Measurements from ENCODE around the gene ZNF534.
"Not testable (repeated sequence)": the region's sequence is repeated elsewhere in the genome, so short reads cannot be mapped to it uniquely, and the experiment has no call there.

Gene ZNF534

GRCh38 chr19:52500474-52500873, 71.5 kb downstream of the ZNF534 start:
- not testable (repeated sequence) for DNase-seq

DNA sequence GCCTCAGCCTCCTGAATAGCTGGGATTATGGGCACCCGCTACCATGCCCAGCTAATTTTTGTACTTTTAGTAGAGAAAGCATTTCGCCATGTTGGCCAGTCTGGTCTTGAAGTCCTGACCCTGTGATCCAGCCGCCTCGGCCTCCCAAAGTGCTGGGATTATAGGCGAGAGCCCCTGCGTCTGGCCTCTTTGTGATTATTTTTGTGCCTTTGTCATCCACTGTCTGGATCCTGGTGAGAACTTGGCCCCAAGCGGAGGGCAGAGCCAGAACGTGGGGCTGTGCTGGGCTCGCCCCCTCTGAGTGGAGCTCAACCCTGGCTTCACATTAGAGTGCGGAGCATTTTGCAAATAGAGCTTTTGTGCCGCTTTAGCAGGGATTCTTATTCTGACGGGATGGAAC, 72.0 kb downstream of the ZNF534 start:
- not testable (repeated sequence) for DNase-seq

All from NCI-H1092 treated with DMSO at 0.1 percent for 48 hours (cell line).